ENCODE data around the gene TPM4. TPM values are rescaled to one million over a fixed set of nuclear protein-coding genes. Genes with fewer than 3 reads are reported as not detected.

TPM4 gene
- total and polyA plus RNA-seq, 2 of the 13 experiments (the other 11 are each of a cell fraction or from before 2014, with no cell fraction given): 180 to 188 TPM

DNA sequence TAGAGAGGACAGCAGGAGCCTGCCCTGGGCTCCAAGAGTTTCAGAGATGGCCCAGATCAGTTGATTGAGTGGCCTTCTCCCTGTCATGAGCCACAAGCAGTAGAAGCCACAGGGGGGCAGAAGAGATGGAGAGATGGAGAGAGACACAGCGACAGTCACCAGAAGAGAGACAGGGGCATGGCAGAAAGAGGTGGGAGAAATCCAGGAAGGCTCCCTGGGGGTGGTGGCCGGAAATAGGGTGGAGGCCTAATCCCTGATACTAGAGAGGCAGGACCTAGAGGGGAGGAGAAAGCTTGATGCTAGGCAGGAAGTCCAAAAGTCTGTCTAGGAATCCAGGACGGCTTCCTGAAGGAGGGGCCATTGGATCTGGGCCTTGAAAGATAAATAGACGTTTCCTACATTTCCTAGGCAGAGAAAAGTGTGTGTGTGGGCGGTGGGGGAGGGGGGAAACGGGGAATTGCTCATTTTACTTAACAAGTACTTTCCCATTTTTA, 9.6 kb upstream of the TPM4 start (continued):
- TF ChIP-seq, protein P1, sequence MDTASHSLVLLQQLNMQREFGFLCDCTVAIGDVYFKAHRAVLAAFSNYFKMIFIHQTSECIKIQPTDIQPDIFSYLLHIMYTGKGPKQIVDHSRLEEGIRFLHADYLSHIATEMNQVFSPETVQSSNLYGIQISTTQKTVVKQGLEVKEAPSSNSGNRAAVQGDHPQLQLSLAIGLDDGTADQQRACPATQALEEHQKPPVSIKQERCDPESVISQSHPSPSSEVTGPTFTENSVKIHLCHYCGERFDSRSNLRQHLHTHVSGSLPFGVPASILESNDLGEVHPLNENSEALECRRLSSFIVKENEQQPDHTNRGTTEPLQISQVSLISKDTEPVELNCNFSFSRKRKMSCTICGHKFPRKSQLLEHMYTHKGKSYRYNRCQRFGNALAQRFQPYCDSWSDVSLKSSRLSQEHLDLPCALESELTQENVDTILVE (CRISPR knock-in tag; IDR thresholded peaks at IDR 0.05): no peak
- TF ChIP-seq ZNF3 (CRISPR knock-in tag; IDR thresholded peaks at IDR 0.05) (no peak), ATF1 (CRISPR knock-in tag; IDR thresholded peaks at IDR 0.05) (no peak), ATRX (CRISPR knock-in tag; IDR thresholded peaks at IDR 0.05; ENCODE audit: borderline replicate concordance) (no peak), DR1 (CRISPR knock-in tag; IDR thresholded peaks at IDR 0.05) (no peak), ZNF605 (CRISPR knock-in tag; IDR thresholded peaks at IDR 0.05) (peak; percentile 48; the same call in 1 of the 2 replicates), ZNF530 (CRISPR knock-in tag; IDR thresholded peaks at IDR 0.05; ENCODE audit: low read depth) (no peak), ASH2L (IDR thresholded peaks at IDR 0.05; ENCODE audit: insufficient read length, low read depth, low read length) (no peak), REL (CRISPR knock-in tag; conservative IDR thresholded peaks at IDR 0.05) (no peak), ZNF83 (CRISPR knock-in tag; IDR thresholded peaks at IDR 0.05; ENCODE audit: borderline replicate concordance) (no peak), ZNF749 (CRISPR knock-in tag; IDR thresholded peaks at IDR 0.05; ENCODE audit: borderline replicate concordance) (no peak), SRSF1 (optimal IDR thresholded peaks at IDR 0.05; ENCODE audit: low read depth, low read length) (no peak), AGO2 (optimal IDR thresholded peaks at IDR 0.05; ENCODE audit: low read depth, low read length) (no peak), ZNF460 (CRISPR knock-in tag; IDR thresholded peaks at IDR 0.05; ENCODE audit: borderline replicate concordance) (no peak; the same call in 1 of the 2 replicates), ZFP41 (CRISPR knock-in tag; IDR thresholded peaks at IDR 0.05; ENCODE audit: borderline replicate concordance) (no peak), NR3C1 (CRISPR knock-in tag; IDR thresholded peaks at IDR 0.05) (no peak), BRD4 (CRISPR knock-in tag; IDR thresholded peaks at IDR 0.05) (no peak), LCORL (IDR thresholded peaks at IDR 0.05) (no peak), LCORL (CRISPR knock-in tag; IDR thresholded peaks at IDR 0.05) (no peak), ZNF510 (CRISPR knock-in tag; IDR thresholded peaks at IDR 0.05; ENCODE audit: low read depth) (no peak), CBX5 (CRISPR knock-in tag; IDR thresholded peaks at IDR 0.05; ENCODE audit: borderline replicate concordance) (no peak), ZNF296 (CRISPR knock-in tag; conservative IDR thresholded peaks at IDR 0.05) (no peak)
- TF ChIP-seq, protein P2, sequence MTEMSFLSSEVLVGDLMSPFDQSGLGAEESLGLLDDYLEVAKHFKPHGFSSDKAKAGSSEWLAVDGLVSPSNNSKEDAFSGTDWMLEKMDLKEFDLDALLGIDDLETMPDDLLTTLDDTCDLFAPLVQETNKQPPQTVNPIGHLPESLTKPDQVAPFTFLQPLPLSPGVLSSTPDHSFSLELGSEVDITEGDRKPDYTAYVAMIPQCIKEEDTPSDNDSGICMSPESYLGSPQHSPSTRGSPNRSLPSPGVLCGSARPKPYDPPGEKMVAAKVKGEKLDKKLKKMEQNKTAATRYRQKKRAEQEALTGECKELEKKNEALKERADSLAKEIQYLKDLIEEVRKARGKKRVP (CRISPR knock-in tag; IDR thresholded peaks at IDR 0.05): no peak
- TF ChIP-seq, protein P3, sequence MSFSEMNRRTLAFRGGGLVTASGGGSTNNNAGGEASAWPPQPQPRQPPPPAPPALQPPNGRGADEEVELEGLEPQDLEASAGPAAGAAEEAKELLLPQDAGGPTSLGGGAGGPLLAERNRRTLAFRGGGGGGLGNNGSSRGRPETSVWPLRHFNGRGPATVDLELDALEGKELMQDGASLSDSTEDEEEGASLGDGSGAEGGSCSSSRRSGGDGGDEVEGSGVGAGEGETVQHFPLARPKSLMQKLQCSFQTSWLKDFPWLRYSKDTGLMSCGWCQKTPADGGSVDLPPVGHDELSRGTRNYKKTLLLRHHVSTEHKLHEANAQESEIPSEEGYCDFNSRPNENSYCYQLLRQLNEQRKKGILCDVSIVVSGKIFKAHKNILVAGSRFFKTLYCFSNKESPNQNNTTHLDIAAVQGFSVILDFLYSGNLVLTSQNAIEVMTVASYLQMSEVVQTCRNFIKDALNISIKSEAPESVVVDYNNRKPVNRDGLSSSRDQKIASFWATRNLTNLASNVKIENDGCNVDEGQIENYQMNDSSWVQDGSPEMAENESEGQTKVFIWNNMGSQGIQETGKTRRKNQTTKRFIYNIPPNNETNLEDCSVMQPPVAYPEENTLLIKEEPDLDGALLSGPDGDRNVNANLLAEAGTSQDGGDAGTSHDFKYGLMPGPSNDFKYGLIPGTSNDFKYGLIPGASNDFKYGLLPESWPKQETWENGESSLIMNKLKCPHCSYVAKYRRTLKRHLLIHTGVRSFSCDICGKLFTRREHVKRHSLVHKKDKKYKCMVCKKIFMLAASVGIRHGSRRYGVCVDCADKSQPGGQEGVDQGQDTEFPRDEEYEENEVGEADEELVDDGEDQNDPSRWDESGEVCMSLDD (CRISPR knock-in tag; IDR thresholded peaks at IDR 0.05; ENCODE audit: borderline replicate concordance): no peak
- TF ChIP-seq, protein P4, sequence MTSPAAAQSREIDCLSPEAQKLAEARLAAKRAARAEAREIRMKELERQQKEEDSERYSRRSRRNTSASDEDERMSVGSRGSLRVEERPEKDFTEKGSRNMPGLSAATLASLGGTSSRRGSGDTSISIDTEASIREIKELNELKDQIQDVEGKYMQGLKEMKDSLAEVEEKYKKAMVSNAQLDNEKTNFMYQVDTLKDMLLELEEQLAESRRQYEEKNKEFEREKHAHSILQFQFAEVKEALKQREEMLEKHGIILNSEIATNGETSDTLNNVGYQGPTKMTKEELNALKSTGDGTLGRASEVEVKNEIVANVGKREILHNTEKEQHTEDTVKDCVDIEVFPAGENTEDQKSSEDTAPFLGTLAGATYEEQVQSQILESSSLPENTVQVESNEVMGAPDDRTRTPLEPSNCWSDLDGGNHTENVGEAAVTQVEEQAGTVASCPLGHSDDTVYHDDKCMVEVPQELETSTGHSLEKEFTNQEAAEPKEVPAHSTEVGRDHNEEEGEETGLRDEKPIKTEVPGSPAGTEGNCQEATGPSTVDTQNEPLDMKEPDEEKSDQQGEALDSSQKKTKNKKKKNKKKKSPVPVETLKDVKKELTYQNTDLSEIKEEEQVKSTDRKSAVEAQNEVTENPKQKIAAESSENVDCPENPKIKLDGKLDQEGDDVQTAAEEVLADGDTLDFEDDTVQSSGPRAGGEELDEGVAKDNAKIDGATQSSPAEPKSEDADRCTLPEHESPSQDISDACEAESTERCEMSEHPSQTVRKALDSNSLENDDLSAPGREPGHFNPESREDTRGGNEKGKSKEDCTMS (CRISPR knock-in tag; conservative IDR thresholded peaks at IDR 0.05): no peak

Data from HepG2 (cell line).